WTC11 (cell line): Measurements from ENCODE around the gene LHX3.

Experiments used
- ATF2 ChIP-seq: sonication (generic); formaldehyde crosslinking; IDR thresholded peaks from 2 replicates; pipeline ENCODE4 v1.8.1; 2022; ENCODE audit warnings: low read depth, missing genetic modification reagents, borderline replicate concordance
- CTCF ChIP-seq: fragments of 200-600 bp; IDR thresholded peaks from 2 replicates; pipeline ENCODE4 v1.8.0; 2022; ENCODE audit warnings: antibody characterized with exemption
- MLX ChIP-seq: sonication (generic); formaldehyde crosslinking; IDR thresholded peaks from 2 replicates; pipeline ENCODE4 v1.8.1; 2023; ENCODE audit warnings: mild to moderate bottlenecking, missing genetic modification reagents, moderate library complexity
- ZNF121 ChIP-seq: sonication (generic); formaldehyde crosslinking; IDR thresholded peaks from 2 replicates; pipeline ENCODE4 v1.8.0; 2023; ENCODE audit warnings: missing genetic modification reagents

DNA sequence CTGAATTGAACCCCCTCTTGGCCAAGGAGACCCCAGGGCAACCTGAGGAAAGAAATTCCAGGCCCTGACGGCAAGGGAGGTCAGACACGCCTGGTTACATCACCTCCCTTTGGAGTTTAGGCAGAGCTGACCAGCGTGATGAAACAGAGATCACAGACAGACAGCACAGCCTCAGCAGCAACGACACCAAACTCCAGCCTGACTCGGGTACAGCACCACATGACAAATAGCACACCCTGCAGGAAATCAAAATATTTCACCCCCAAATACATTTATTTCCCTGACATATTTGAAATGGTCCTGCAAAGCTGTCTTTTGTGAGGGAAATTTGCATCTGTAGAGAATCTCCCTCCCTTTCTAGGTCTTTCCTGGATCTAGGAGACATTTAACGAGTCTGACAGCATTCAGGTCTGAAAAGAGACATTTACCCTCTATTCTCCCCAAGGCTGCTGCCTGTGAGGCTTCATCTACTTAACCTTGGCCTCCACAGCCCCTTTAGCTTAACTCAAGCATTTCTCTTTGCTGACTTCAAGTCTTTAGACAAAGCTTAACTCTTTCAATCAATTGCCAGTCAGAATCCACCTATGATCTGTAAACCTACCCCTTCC lies 38.1 kb upstream of the LHX3 start:
- TF ChIP-seq CTCF (no peak), MLX (CRISPR knock-in tag) (no peak), ATF2 (CRISPR knock-in tag) (no peak), ZNF121 (no peak)
